Measurements from ENCODE around the gene H3-3A.

H3-3A gene

DNA sequence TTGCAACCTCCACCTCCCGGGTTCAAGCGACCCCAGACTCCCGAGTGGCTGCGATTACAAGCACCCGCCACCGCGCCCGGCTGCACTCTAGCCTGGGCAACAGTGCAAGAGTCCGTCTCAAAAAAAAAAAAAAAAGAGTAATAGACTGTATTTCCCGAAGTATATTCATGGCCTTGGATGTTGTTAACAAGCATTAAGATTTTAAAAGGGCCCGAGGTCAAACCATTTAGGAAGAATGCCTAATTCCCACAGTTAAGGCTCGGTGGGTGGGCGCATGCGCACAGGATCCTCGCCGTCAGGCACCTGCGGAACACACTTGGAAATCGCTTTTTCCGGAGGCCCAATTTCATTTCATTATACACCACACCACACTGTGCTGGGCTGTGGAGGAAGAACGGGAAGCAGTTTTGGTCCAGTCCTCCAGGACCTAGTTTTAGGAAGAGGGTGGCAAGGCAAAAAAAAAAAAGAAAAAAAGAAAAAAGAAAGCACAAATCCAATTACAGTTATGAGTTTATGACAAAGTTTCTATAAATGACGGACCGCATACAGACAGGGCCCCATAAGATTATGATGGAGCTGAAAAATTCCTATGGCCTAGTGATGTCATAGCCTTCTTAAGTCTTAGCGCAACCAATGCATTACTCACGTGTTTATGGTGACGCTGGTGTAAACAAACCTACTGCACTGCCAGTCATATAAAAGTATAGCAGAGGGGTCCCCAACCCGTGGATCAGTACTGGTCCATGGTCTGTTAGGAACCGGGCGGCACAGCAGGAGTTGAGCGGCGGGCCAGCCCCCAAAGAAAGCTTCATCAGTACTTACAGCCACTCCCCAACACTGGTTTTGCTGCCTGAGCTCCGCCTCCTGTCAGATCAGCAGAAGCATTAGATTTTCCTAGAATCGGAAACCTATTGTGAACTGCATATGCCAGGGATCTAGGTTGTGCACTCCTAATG, 38.2 kb downstream of the H3-3A start:
- H3K4me1 ChIP-seq (ENCODE audit: low read length), result no peaks in the 10 kb centered on the region
- no peaks in the 10 kb centered on the region for H3K79me2 ChIP-seq (ENCODE audit: low read length)
- no peaks in the 10 kb centered on the region for H4K20me1 ChIP-seq (ENCODE audit: insufficient read depth, low read length)
- H3K9me3 ChIP-seq (ENCODE audit: insufficient read depth, low read length), result no peaks in the 10 kb centered on the region
- H3K4me2 ChIP-seq (ENCODE audit: low read length), result peak overlapping the region; percentile 72
- H3K36me3 ChIP-seq (replicated peaks; ENCODE audit: low read depth, low read length), result no peaks in the 10 kb centered on the region
- H3K27me3 ChIP-seq (ENCODE audit: low read depth, low read length), result peaks cover 22% of the 10 kb centered on the region
- H3K4me3 ChIP-seq (ENCODE audit: low read length), result peak overlapping the region; percentile 78
- no peak for TF ChIP-seq EZH2phosphoT487 (IDR thresholded peaks at IDR 0.05; ENCODE audit: low read depth)
- TF ChIP-seq, protein P1, sequence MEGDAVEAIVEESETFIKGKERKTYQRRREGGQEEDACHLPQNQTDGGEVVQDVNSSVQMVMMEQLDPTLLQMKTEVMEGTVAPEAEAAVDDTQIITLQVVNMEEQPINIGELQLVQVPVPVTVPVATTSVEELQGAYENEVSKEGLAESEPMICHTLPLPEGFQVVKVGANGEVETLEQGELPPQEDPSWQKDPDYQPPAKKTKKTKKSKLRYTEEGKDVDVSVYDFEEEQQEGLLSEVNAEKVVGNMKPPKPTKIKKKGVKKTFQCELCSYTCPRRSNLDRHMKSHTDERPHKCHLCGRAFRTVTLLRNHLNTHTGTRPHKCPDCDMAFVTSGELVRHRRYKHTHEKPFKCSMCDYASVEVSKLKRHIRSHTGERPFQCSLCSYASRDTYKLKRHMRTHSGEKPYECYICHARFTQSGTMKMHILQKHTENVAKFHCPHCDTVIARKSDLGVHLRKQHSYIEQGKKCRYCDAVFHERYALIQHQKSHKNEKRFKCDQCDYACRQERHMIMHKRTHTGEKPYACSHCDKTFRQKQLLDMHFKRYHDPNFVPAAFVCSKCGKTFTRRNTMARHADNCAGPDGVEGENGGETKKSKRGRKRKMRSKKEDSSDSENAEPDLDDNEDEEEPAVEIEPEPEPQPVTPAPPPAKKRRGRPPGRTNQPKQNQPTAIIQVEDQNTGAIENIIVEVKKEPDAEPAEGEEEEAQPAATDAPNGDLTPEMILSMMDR (IDR thresholded peaks at IDR 0.05; ENCODE audit: low read depth, low read length), result no peak
- H3K9ac ChIP-seq (ENCODE audit: low read length), result peak overlapping the region; percentile 12
- no peak overlapping the region for H3K27ac ChIP-seq (ENCODE audit: low read length)
- H2AFZ ChIP-seq (ENCODE audit: low read depth, low read length), result peak overlapping the region; percentile 68

DNA sequence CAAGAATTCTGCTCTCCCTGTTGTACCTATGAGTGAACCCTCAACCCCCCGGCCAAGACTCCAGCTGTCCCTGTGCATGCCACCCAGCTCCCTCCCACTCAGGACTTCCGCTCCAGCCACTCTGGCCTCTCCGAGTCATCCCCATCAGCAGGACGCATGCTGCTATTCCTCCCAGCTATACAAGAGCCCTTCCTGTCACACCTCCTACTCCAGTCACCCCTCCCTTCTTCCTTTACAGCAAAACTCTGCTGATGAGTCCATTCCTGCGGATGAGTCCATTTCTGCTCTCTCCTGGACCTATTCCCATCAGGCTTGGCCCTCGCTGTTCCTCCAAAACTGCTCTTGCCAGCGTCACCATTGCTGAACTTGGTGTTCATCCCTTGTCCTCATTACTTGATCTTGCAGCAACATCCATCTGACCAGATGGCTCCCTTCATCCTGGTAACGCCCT, 42.2 kb downstream of the H3-3A start:
- H3K4me2 ChIP-seq (ENCODE audit: low read length), result no peak overlapping the region
- H3K9me3 ChIP-seq (ENCODE audit: insufficient read depth, low read length), result no peaks in the 10 kb centered on the region
- H3K9ac ChIP-seq (ENCODE audit: low read length), result no peak overlapping the region
- peaks cover 7% of the 10 kb centered on the region for H3K4me1 ChIP-seq (ENCODE audit: low read length)
- peaks cover 5% of the 10 kb centered on the region; the same call in 1 of the 2 replicates for H3K27me3 ChIP-seq (ENCODE audit: low read depth, low read length)
- TF ChIP-seq, protein P1 (IDR thresholded peaks at IDR 0.05; ENCODE audit: low read depth, low read length), result no peak
- no peaks in the 10 kb centered on the region for H3K36me3 ChIP-seq (replicated peaks; ENCODE audit: low read depth, low read length)
- no peaks in the 10 kb centered on the region for H4K20me1 ChIP-seq (ENCODE audit: insufficient read depth, low read length)
- no peak overlapping the region for H3K4me3 ChIP-seq (ENCODE audit: low read length)
- no peak overlapping the region for H2AFZ ChIP-seq (ENCODE audit: low read depth, low read length)
- no peak overlapping the region for H3K27ac ChIP-seq (ENCODE audit: low read length)
- H3K79me2 ChIP-seq (ENCODE audit: low read length), result no peaks in the 10 kb centered on the region

DNA sequence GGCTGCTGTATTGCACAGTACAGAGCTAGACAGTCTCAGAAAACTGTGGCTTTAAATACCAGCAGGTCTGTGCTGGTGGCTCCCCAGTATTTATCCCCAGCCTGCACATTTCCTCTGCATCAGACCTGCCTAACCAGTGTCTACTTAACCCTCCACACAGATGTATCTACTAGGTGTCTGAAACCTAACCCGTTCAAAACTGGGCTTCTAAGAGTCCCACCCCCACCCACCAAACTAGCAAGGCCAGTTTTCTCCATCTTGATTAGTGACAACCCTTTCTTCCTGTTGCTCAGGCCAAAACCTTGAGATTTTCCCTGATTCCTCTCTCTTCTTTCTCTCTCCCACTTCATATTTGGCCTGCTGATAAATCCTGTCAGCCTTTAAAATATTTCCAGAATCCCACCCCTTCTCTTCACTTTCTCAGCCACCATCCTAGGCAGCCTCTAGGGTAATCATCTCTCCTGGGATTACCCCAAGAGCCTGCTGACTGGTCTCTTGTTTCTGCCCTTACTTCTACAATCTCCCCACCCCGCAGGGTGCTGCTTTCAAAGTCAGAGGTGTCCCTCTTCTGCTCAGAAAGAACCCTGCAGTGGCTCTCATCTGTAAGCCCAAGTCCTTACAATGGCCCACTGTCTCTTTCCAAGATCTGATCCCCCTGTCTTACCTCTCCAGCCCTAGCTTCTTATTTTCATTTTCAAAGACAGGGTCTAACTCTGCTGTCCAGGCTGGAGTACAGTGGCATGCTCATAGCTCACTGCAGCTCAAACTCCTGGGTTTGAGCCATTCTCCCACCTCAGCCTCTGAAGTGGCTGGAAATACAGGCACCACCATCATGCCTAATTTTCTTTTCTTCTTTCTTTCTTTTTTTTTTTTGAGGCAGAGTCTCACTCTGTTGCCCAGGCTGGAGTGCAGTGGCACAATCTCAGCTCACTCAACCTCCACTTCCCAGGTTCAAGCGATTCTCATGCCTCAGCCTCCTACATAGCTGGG, 45.2 kb downstream of the H3-3A start:
- TF ChIP-seq, protein P1 (IDR thresholded peaks at IDR 0.05; ENCODE audit: low read depth, low read length), result peak; percentile 35
- no peak for TF ChIP-seq EZH2phosphoT487 (IDR thresholded peaks at IDR 0.05; ENCODE audit: low read depth)
- H3K9ac ChIP-seq (ENCODE audit: low read length), result no peak overlapping the region
- H3K4me1 ChIP-seq (ENCODE audit: low read length), result peaks cover 18% of the 10 kb centered on the region
- no peaks in the 10 kb centered on the region for H3K27me3 ChIP-seq (ENCODE audit: low read depth, low read length)
- H3K4me2 ChIP-seq (ENCODE audit: low read length), result no peak overlapping the region
- H3K79me2 ChIP-seq (ENCODE audit: low read length), result no peaks in the 10 kb centered on the region
- no peak overlapping the region for H3K27ac ChIP-seq (ENCODE audit: low read length)
- H3K4me3 ChIP-seq (ENCODE audit: low read length), result no peak overlapping the region
- H3K36me3 ChIP-seq (replicated peaks; ENCODE audit: low read depth, low read length), result no peaks in the 10 kb centered on the region
- no peak overlapping the region for H2AFZ ChIP-seq (ENCODE audit: low read depth, low read length)
- H3K9me3 ChIP-seq (ENCODE audit: insufficient read depth, low read length), result no peaks in the 10 kb centered on the region
- no peaks in the 10 kb centered on the region for H4K20me1 ChIP-seq (ENCODE audit: insufficient read depth, low read length)

Data from OCI-LY3 (cell line).